ENCODE data around the gene GSTO2. TPM values are rescaled to one million over a fixed set of nuclear protein-coding genes. Genes with fewer than 3 reads are reported as not detected.
A peak's percentile ranks its signal among the peaks of the same experiment; 100 is the strongest.

Gene GSTO2
- total RNA-seq, 4 donors from 2014 or later: 0.12 to 1.4 (median 0.54) TPM

GRCh38 chr10:104268405-104268712 lies 625 bp upstream of the GSTO2 start:
- TF ChIP-seq, protein P1, sequence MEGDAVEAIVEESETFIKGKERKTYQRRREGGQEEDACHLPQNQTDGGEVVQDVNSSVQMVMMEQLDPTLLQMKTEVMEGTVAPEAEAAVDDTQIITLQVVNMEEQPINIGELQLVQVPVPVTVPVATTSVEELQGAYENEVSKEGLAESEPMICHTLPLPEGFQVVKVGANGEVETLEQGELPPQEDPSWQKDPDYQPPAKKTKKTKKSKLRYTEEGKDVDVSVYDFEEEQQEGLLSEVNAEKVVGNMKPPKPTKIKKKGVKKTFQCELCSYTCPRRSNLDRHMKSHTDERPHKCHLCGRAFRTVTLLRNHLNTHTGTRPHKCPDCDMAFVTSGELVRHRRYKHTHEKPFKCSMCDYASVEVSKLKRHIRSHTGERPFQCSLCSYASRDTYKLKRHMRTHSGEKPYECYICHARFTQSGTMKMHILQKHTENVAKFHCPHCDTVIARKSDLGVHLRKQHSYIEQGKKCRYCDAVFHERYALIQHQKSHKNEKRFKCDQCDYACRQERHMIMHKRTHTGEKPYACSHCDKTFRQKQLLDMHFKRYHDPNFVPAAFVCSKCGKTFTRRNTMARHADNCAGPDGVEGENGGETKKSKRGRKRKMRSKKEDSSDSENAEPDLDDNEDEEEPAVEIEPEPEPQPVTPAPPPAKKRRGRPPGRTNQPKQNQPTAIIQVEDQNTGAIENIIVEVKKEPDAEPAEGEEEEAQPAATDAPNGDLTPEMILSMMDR (IDR thresholded peaks at IDR 0.05): no peak
- DNase-seq (ENCODE audit: low spot score) (no peak), ATAC-seq (ENCODE audit: low FRiP score) (no peak)

DNA sequence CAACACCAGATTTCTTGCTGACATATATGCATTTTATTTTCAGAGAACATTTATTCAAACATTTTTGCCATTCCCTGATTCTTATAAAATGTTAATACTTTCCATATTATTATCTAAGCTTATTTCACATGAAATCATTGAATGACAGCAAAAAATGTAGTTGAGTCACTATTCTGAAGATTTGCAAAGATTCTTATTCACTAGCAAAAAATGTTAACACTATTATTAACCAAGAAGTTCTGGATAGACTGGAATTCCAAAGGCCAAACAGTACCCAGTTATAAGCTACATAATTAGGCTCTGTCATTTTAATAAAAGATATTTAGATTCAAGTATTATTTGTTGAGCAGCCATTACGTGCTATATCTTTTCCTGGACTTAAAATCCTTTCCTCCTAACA lies 4.3 kb downstream of the GSTO2 start:
- ATAC-seq (ENCODE audit: low FRiP score) (no peak), DNase-seq (ENCODE audit: low spot score) (no peak)
- TF ChIP-seq, protein P1 (IDR thresholded peaks at IDR 0.05): no peak

- TF ChIP-seq, protein P1 (IDR thresholded peaks at IDR 0.05): no peak
- no peak for ATAC-seq (ENCODE audit: low FRiP score)
- no peak for DNase-seq (ENCODE audit: low spot score)
Measured at GRCh38 chr10:104273899-104274575, 5.1 kb downstream of the GSTO2 start.

GRCh38 chr10:104274762-104275721 lies 6.1 kb downstream of the GSTO2 start:
- TF ChIP-seq, protein P1 (IDR thresholded peaks at IDR 0.05): peak in 1 of 3 donors; percentile 9
- ATAC-seq (ENCODE audit: low FRiP score) (peak; percentile 65), DNase-seq (ENCODE audit: low spot score) (no peak)

- ATAC-seq (ENCODE audit: low FRiP score) (no peak), DNase-seq (ENCODE audit: low spot score) (no peak)
- TF ChIP-seq, protein P1 (IDR thresholded peaks at IDR 0.05): no peak
Measured at GRCh38 chr10:104276192-104276591, 7.2 kb downstream of the GSTO2 start.

DNA sequence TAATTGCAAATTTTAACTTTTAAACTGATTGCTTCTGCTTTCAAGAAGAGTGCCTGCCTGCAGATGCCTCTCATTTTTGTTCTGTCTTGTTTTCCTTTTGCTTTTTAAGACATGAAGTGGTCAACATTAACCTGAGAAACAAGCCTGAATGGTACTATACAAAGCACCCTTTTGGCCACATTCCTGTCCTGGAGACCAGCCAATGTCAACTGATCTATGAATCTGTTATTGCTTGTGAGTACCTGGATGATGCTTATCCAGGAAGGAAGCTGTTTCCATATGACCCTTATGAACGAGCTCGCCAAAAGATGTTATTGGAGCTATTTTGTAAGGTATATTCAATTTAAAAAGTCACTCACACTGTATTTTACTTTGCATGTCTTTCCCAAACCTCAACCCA lies 8.8 kb downstream of the GSTO2 start:
- TF ChIP-seq, protein P1 (IDR thresholded peaks at IDR 0.05): no peak
- no peak for ATAC-seq (ENCODE audit: low FRiP score)

More for the DNA sequence above, 8.8 kb downstream of the GSTO2 start:
- DNase-seq (ENCODE audit: low spot score): no peak

Measured in omental fat pad (tissue), 4 donors.